GM19372 (cell line): ENCODE data around the gene COPS4.
"Not testable (repeated sequence)": the region's sequence is repeated elsewhere in the genome, so short reads cannot be mapped to it uniquely, and the experiment has no call there.

Source experiments
- ATAC-seq: cut with Tn5 transposase; IDR thresholded peaks from one replicate; pipeline ENCODE4 v1.9.1; 2021; ENCODE audit warnings: mild to moderate bottlenecking, low read depth, moderate library complexity; ENCODE audit not compliant: unreplicated experiment

The COPS4 gene

GRCh38 chr4:83075311-83076095, 40.5 kb downstream of the COPS4 start:
- ATAC-seq: no peak

- ATAC-seq: no peak
These were observed 45.6 kb downstream of the COPS4 start for GRCh38 chr4:83080561-83080960.

GRCh38 chr4:83082777-83083176, 47.8 kb downstream of the COPS4 start:
- no peak for ATAC-seq

- ATAC-seq: no peak
These were observed 49.0 kb downstream of the COPS4 start for GRCh38 chr4:83083925-83084475.

DNA sequence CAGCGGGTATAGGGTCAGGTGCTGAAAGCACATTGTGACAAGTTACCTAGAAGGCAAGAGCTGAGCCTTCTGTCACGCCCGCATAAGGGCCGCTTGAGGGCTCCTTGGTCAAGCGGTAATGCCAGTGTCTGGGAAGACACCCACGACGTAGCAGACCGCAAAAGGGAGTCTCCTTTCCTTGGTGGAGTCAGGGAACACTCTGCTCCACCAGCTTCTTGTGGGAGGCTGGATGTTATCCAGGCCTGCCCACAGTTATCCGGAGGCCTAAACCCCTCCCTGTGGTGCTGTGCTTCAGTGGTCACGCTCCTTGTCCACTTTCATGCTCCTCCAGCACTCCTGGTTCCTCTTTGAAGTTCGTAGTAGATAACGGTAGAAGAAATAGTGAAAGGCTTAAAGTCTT, 50.0 kb downstream of the COPS4 start:
- not testable (repeated sequence) for ATAC-seq

- no peak for ATAC-seq
These were observed 54.6 kb downstream of the COPS4 start for GRCh38 chr4:83089410-83090157.

GRCh38 chr4:83093060-83093640, 58.2 kb downstream of the COPS4 start:
- no peak for ATAC-seq

DNA sequence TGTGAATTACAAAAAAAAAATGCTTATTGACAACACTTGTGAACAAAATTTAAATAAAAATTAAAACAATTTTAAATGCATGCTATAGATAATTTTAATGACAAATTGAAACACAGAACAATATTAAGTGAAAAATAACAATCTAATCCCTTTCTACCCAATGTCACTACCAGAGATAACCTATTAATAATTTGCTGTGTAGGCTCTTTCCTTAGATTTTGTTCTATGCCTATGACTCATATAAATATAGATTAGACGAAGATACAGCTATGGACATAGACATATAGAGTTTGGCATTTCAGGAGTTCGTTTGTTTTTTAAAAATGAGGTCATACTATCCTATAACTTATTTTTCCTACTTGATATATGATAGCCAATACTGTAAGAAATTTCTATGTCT, 61.4 kb downstream of the COPS4 start:
- ATAC-seq: no peak

DNA sequence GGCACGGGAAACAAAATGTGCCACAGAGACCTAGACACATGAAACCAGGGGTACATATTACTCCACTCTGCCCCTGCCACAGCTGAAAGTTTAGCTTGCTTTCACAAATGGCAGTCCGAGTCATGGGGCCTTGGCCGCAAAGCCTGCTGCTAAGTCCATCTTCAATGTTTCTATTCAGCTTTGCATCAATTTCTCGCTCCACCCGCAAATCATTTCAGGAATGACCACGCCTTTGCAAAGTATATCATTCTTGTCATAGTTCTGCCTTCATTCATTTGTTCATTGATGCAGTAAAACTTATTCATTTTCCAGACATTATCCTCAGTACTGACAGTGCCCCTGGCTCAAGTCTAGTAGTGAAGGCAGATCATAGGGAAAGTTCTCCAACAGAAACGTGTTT, 70.0 kb downstream of the COPS4 start:
- ATAC-seq: no peak

DNA sequence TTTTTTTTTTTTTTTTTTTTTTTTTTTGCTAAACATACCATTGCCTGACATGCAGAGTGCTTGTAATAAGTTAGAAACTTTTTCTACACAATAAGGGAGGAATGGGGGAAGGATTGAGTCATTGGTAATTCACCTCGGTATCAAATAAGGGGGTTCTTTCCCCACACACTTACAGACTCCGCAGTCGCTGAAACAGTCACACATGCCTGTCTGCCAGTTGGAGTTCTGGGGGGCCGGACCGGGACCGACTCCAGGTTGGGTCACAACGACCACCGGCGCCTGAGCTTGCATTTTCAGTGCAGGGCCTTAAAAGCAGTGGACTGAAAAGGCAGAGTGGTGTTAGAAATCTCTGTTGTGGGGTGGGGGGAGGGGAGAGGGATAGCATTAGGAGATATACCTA, 72.6 kb downstream of the COPS4 start:
- no peak for ATAC-seq

- ATAC-seq: no peak
These were observed 73.3 kb downstream of the COPS4 start for GRCh38 chr4:83108101-83108861.

DNA sequence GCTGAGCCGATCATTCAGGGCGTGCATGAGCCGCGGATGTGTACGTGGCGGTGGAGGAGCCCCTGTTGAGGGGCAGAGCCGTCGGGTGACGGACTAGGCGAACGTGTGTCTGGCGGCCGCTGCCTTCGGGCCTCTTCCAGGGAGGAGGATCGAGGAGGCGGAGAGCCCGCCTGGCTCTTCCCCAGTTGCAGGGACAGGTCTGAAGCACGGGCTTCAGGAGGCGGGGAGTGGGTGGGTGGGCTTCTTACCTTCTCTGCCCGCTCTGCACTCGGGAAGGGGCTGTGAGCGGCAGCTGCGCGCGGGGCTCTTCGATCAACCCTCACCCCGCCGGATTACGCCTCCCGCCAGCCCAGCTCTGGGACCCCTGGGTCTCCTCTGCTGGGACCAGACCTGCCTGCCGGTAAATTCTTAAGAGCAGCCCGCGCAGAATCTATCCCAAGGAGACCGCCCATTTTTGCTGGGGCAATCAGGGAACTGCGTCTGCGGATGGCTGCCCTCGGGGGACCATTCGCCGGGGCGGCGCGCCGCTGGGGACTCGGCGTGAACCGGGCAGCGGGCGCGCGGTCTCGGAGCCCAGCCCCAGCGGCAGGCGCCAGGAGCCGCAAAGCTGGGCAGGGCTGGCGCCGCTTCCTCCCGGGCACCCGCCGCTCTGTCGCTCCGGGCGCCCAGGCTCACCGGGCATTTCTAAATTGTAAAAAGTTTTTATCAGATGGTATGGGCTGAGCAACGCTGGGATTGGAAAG, 74.7 kb downstream of the COPS4 start:
- ATAC-seq: peak; percentile 25

- peak; percentile 69 for ATAC-seq
These were observed 75.4 kb downstream of the COPS4 start for GRCh38 chr4:83110223-83110945.

DNA sequence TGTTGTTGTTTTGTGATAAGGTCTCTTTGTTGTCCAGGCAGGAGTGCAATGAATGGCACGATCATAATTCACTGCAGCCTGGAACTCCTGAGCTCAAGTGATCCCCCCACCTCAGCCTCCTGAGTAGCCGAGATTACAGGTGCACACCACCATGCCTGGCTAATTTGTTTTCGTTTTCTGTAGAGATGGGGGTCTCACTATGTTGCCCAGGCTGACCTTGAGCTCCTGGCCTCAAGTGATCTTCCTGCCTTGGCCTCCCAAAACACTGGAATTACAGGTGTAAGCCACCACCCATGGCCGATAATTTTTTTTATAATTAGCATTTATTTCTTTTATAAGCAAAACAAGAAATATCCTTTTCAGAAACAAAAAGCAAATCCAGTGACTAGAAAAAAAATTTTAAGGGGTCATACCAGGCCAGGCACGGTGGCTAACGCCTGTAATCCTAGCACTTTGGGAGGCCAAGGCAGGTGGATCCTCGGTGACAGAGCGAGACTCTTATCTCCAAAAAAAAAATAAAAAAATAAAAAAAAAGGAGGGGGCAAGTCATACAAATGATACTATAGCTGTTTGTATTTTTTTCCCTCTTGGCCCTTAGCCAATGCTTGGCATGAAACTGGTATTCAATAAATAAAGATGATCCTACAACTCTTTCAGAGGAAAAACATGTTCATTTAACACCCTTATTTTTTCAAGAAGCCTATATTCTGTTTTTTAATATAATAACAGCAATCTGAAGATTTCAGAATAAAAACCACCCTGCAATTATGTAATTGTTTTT, 76.2 kb downstream of the COPS4 start:
- no peak for ATAC-seq

- not testable (repeated sequence) for ATAC-seq
These were observed 76.8 kb downstream of the COPS4 start for GRCh38 chr4:83111751-83112141.

DNA sequence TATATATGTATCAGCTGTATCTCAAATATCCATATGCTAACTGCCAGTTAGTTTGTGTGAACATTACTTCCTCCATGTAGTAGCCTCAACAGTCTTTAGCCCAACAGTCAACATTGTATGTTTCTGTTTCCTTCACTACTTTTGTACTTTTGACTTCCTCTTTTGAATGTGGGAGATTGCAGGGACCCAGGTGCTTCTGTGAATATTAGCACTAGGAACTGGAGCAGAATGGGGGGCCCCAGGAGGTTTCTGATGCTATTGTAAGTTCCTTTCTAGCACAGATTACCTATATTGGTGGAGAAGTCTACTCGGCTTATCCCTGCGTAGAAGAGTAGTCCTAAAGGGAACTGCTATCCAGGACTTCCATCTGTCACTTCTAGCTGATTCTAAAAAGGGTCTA, 77.2 kb downstream of the COPS4 start:
- ATAC-seq: peak; percentile 23

DNA sequence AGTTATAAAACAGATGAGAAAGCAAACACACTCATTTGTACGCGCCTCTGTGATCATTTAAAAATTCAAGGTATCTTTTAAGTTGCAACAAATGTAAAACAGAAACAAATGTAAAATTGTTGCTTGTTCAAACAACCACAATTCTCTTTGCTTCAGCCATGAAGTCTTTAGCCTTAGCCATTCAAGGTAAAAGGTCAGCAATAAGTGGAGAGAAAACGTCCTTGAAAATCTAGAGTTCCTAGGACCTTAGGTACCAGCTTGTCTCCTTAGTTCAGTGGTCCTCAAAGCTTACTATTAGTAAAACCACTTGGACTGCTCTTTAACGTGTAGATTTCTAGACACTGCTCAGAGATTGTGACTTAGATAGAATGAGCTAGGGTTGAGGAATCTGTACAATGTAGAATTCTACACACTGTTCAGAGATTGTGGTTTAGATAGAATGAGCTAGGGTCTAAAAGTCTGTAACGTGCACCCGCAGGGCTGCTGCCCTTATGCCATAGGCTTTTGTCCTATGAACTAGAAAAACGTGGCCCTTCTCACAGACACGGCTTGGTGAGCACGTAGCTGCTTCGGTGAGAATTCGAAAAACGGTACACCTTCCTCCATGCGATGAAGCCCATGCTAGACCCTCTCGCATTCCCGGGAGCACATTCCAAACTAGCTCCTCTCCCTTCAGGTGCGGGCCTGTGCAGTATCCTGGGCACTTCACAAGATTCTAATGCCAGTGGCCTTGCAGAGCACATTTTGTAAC, 77.9 kb downstream of the COPS4 start:
- no peak for ATAC-seq

DNA sequence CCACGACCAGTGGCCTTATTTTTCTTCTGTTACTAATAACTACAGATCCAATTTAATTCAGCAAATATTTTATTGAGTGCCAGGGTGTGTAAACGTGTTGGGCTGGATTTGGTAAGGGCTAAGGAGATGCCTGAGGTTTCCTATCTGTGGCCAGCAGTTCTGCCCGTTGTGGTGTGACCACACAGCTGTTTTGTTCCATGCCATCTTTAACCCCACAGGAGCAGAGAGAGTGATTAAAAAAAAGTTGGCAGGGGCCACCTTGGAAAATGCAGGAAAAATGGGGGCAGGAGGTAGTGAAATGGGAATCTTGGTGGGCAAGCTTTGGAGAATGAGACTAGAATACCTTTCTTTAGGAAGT, 78.4 kb downstream of the COPS4 start:
- ATAC-seq: no peak
